GM18526 (cell line): ENCODE results near the gene CXXC5.

ENCODE experiments used
- POLR2A ChIP-seq: IDR thresholded peaks from 3 replicates; pipeline ENCODE4 v1.6.1; 2011; ENCODE audit not compliant: insufficient read length; ENCODE audit errors: extremely low read depth

The CXXC5 gene

GRCh38 chr5:139648205-139649081 lies at the start of gene CXXC5:
CXXC5 (plus strand) TSS chr5:139648349; CDS start chr5:139680524, 32,175 bp downstream.
- peak; percentile 62 for TF ChIP-seq POLR2A

- no peak for TF ChIP-seq POLR2A
These were observed 47.7 kb upstream of the CXXC5 start for GRCh38 chr5:139600336-139600949.

GRCh38 chr5:139601429-139601828 lies 46.7 kb upstream of the CXXC5 start:
- TF ChIP-seq POLR2A: no peak

- TF ChIP-seq POLR2A: no peak
These were observed 42.3 kb upstream of the CXXC5 start for GRCh38 chr5:139605887-139606286.

- no peak for TF ChIP-seq POLR2A
These were observed 36.2 kb upstream of the CXXC5 start for GRCh38 chr5:139611703-139612584.

- no peak for TF ChIP-seq POLR2A
These were observed 28.3 kb upstream of the CXXC5 start for GRCh38 chr5:139619861-139620260.

GRCh38 chr5:139630855-139631254 lies 17.3 kb upstream of the CXXC5 start:
- TF ChIP-seq POLR2A: no peak

GRCh38 chr5:139631520-139632165 lies 16.5 kb upstream of the CXXC5 start:
- TF ChIP-seq POLR2A: no peak

GRCh38 chr5:139633295-139634027 lies 14.7 kb upstream of the CXXC5 start:
- TF ChIP-seq POLR2A: no peak

GRCh38 chr5:139634028-139634325 lies 14.2 kb upstream of the CXXC5 start:
- TF ChIP-seq POLR2A: no peak

- TF ChIP-seq POLR2A: no peak
These were observed 13.6 kb upstream of the CXXC5 start for GRCh38 chr5:139634541-139634940.

GRCh38 chr5:139635191-139635590 lies 13.0 kb upstream of the CXXC5 start:
- no peak for TF ChIP-seq POLR2A

- no peak for TF ChIP-seq POLR2A
These were observed 12.4 kb upstream of the CXXC5 start for GRCh38 chr5:139635606-139636206.

GRCh38 chr5:139636207-139636792 lies 11.8 kb upstream of the CXXC5 start:
- peak; percentile 13 for TF ChIP-seq POLR2A
